GM12891 (cell line): Measurements from ENCODE around the gene ZNF273.

Experiments
- DNase-seq: peaks from one replicate; pipeline ENCODE4 v3.0.0; 2011; ENCODE audit warnings: low spot score; ENCODE audit not compliant: insufficient read length
- FAIRE-seq: peaks from 2 replicates; lab custom pipeline; 2011; peaks lifted over from hg19 to GRCh38; lab: Jason Lieb, UNC
- PAX5 ChIP-seq: IDR thresholded peaks from 2 replicates; pipeline ENCODE4 v1.6.1; 2011; ENCODE audit warnings: low read length, moderate library complexity, mild to moderate bottlenecking; ENCODE audit not compliant: insufficient read depth, severe bottlenecking
- POLR2A ChIP-seq: IDR thresholded peaks from 2 replicates; pipeline ENCODE4 v1.6.1; 2011; ENCODE audit warnings: low read depth, low read length, control low read depth
- POLR2AphosphoS5 ChIP-seq: IDR thresholded peaks from 2 replicates; pipeline ENCODE4 v1.6.1; 2011; ENCODE audit warnings: low read depth, low read length, control low read depth
- POU2F2 ChIP-seq: IDR thresholded peaks from 2 replicates; pipeline ENCODE4 v1.6.1; 2011; ENCODE audit warnings: low read depth, mild to moderate bottlenecking, control low read depth, low read length, moderate library complexity
- SPI1 ChIP-seq: IDR thresholded peaks from 2 replicates; pipeline ENCODE4 v1.6.1; 2011; ENCODE audit warnings: low read depth, low read length, control low read depth
- TAF1 ChIP-seq: IDR thresholded peaks from 2 replicates; pipeline ENCODE4 v1.6.1; 2011; ENCODE audit warnings: low read depth, low read length, control low read depth

Gene ZNF273

GRCh38 chr7:64882341-64883112 is 20.5 kb upstream of the ZNF273 start:
- no peak for FAIRE-seq

GRCh38 chr7:64883113-64883905 is 19.8 kb upstream of the ZNF273 start:
- FAIRE-seq: no peak
- no peak for DNase-seq

More at GRCh38 chr7:64882341-64883112, 20.5 kb upstream of the ZNF273 start:
- TF ChIP-seq POLR2A (no peak), SPI1 (no peak), POLR2AphosphoS5 (no peak), POU2F2 (no peak)
- DNase-seq: no peak

DNA sequence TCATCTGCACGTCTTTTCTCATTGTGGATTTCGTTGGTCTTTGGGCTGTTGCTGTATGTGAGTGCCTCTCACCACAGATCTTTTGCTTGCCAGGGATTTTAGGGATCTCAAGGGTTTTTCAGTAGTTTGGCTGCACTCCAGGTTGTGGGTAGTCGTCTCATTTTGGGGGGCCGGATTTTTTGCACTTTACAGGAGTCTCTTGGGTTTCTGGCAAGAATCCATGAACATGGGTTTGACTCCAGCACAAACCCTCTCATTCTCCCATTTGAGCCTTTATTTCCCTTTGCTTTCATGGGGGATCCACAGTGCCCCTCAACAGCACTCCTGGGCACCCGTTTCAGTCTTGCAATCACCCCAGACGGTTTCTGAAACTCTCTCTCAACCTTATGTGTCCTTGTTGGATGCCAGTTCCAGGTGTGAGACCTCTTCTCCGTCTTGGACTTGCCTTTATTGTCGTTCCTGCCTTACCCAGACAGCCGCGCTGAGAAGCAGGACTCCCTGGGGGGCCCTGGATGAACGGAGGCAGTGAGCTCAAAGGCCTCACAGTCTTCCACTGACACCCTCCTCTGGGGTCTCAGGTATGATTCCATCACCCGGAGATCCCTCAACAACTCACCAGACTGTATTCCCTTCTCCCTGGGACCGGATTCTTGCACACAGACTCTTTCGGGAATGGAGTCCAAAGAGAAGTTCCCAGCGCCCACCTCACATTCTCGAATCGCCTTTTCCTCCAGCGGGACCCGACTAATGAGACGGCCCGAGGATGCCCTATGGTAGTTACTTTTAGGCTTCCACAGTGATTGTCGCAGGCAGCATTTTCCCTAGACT is 18.8 kb upstream of the ZNF273 start:
- FAIRE-seq: no peak
- no peak for DNase-seq
- TF ChIP-seq PAX5: no peak
- no peak for TF ChIP-seq SPI1
- TF ChIP-seq POLR2A: no peak
- TF ChIP-seq TAF1: no peak
- no peak for TF ChIP-seq POLR2AphosphoS5
- no peak for TF ChIP-seq POU2F2

More at GRCh38 chr7:64883113-64883905, 19.8 kb upstream of the ZNF273 start:
- TF ChIP-seq POLR2A (no peak), POU2F2 (no peak), SPI1 (no peak), TAF1 (no peak), POLR2AphosphoS5 (no peak), PAX5 (no peak)

- no peak for TF ChIP-seq POLR2A
- TF ChIP-seq PAX5: no peak
- TF ChIP-seq POU2F2: no peak
- no peak for TF ChIP-seq SPI1
- TF ChIP-seq POLR2AphosphoS5: no peak
- no peak for TF ChIP-seq TAF1
- FAIRE-seq (no peak), DNase-seq (no peak)
Observed at GRCh38 chr7:64884913-64885370, 18.1 kb upstream of the ZNF273 start.

- DNase-seq: no peak
- no peak for FAIRE-seq
- no peak for TF ChIP-seq TAF1
- no peak for TF ChIP-seq POLR2A
- no peak for TF ChIP-seq PAX5
- no peak for TF ChIP-seq POLR2AphosphoS5
- TF ChIP-seq POU2F2: no peak
- no peak for TF ChIP-seq SPI1
Observed at GRCh38 chr7:64885520-64886240, 17.4 kb upstream of the ZNF273 start.

DNA sequence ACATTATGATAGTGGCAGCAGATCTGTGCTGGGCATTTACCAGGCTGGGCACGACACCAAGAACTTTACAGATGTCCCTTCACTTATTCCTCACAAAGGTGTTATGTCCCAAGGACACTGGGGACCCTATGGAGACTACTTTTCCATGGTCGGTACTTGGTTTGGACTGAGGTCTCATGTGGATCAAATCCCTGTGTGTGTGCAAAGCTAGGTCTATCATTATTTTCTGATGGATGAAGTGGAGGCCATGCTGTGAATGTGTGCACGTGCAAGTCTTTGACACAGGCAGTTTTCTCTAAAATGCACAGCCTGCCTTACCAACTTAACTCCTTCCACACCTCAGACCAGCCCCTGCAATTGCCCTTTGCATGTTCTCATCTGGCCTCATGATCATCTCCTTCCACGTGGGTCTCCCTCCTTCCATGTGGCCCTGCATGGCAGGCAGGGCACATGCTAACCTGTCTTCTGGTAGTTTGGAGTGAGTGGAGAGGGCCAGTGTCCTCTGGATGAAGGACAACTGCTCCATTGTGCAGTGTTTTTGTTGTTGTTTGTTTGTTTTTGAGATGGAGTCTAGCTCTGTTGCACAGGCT is 16.0 kb upstream of the ZNF273 start:
- TF ChIP-seq POLR2AphosphoS5 (no peak), POLR2A (no peak), PAX5 (no peak), SPI1 (no peak), TAF1 (no peak), POU2F2 (no peak)
- DNase-seq (no peak), FAIRE-seq (no peak)

- no peak for DNase-seq
- no peak for FAIRE-seq
- TF ChIP-seq POLR2AphosphoS5 (no peak), PAX5 (no peak), SPI1 (no peak), POU2F2 (no peak), POLR2A (no peak), TAF1 (no peak)
Observed at GRCh38 chr7:64887756-64888508, 15.1 kb upstream of the ZNF273 start.

DNA sequence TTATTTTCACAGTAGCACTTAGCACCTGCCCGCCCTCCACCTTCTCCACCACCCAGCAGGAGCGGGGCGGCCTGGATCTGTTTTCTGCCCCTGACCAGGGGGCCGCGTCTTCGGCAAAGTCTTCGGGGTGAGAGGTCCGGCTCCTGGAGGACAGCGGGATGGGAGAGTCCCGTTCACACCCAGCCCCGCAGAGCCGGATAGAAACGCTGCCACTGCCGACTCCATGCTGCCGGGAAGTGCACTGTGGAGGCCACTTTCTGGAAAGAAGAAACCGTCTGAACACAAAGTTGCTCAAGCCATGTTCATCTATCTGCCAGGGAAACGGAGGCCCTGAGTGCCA is 14.5 kb upstream of the ZNF273 start:
- no peak for DNase-seq
- no peak for TF ChIP-seq SPI1
- TF ChIP-seq POLR2AphosphoS5: no peak
- no peak for TF ChIP-seq PAX5
- TF ChIP-seq POLR2A: no peak
- TF ChIP-seq TAF1: no peak
- TF ChIP-seq POU2F2: no peak
- no peak for FAIRE-seq
